ENCODE results near the gene TAP2. TPM values are rescaled to one million over a fixed set of nuclear protein-coding genes. Genes with fewer than 3 reads are reported as not detected.

Gene TAP2
- total RNA-seq, 1 donor from 2014 or later, result 22.4 TPM

- Histone ChIP-seq H3K27me3 (ENCODE audit: low read depth) (peaks cover 92% of the 10 kb centered on the region), H3K9me3 (replicated peaks) (peaks cover 8% of the 10 kb centered on the region), H3K4me1 (no peaks in the 10 kb centered on the region), H3K4me3 (no peak overlapping the region), H3K36me3 (no peaks in the 10 kb centered on the region), H3K27ac (replicated peaks) (no peak overlapping the region)
- no peak for TF ChIP-seq CTCF (IDR thresholded peaks at IDR 0.05; ENCODE audit: borderline replicate concordance)
- DNase-seq, result no peak
- intact Hi-C loops (cut with micrococcal nuclease), result loop anchor here (5.0 kb wide), 1 partner anchor 382 kb away; no protein-coding TSS in a partner anchor
Measured at GRCh38 chr6:32799168-32799567, 39.4 kb downstream of the TAP2 start.

GRCh38 chr6:32796848-32797776 is 41.4 kb downstream of the TAP2 start:
- peak; percentile 72 for DNase-seq
- peak; percentile 91 for TF ChIP-seq CTCF (IDR thresholded peaks at IDR 0.05; ENCODE audit: borderline replicate concordance)
- Histone ChIP-seq H3K9me3 (replicated peaks) (peaks cover 8% of the 10 kb centered on the region), H3K36me3 (no peaks in the 10 kb centered on the region), H3K27me3 (ENCODE audit: low read depth) (peaks cover 97% of the 10 kb centered on the region), H3K4me1 (no peaks in the 10 kb centered on the region), H3K4me3 (peak overlapping the region; percentile 36), H3K27ac (replicated peaks) (no peak overlapping the region)
- intact Hi-C loops (cut with micrococcal nuclease), result loop anchor here (5.0 kb wide), 1 partner anchor 380 kb away; no protein-coding TSS in a partner anchor

- Histone ChIP-seq H3K9me3 (replicated peaks) (peaks cover 8% of the 10 kb centered on the region), H3K4me3 (no peak overlapping the region), H3K27me3 (ENCODE audit: low read depth) (peaks cover 97% of the 10 kb centered on the region), H3K4me1 (no peaks in the 10 kb centered on the region), H3K36me3 (no peaks in the 10 kb centered on the region), H3K27ac (replicated peaks) (no peak overlapping the region)
- DNase-seq, result no peak
- intact Hi-C loops (cut with micrococcal nuclease), result no loop called here
- TF ChIP-seq CTCF (IDR thresholded peaks at IDR 0.05; ENCODE audit: borderline replicate concordance), result no peak
Measured at GRCh38 chr6:32794510-32794909, 44.0 kb downstream of the TAP2 start.

GRCh38 chr6:32792901-32793435 is 45.6 kb downstream of the TAP2 start:
- peaks cover 88% of the 10 kb centered on the region for H3K27me3 ChIP-seq (ENCODE audit: low read depth)

GRCh38 chr6:32790306-32790705 is 48.2 kb downstream of the TAP2 start:
- intact Hi-C loops (cut with micrococcal nuclease), result no loop called here
- H3K4me1 ChIP-seq, result no peaks in the 10 kb centered on the region
- H3K4me3 ChIP-seq, result no peak overlapping the region
- no peaks in the 10 kb centered on the region for H3K36me3 ChIP-seq
- TF ChIP-seq CTCF (IDR thresholded peaks at IDR 0.05; ENCODE audit: borderline replicate concordance), result no peak
- peaks cover 5% of the 10 kb centered on the region for H3K9me3 ChIP-seq (replicated peaks)
- no peak overlapping the region for H3K27ac ChIP-seq (replicated peaks)
- peaks cover 86% of the 10 kb centered on the region for H3K27me3 ChIP-seq (ENCODE audit: low read depth)
- no peak for DNase-seq

More at GRCh38 chr6:32792901-32793435, 45.6 kb downstream of the TAP2 start:
- no peak for TF ChIP-seq CTCF (IDR thresholded peaks at IDR 0.05; ENCODE audit: borderline replicate concordance)
- no peaks in the 10 kb centered on the region for H3K36me3 ChIP-seq
- H3K4me3 ChIP-seq, result no peak overlapping the region
- no peak for DNase-seq
- no peak overlapping the region for H3K27ac ChIP-seq (replicated peaks)
- intact Hi-C loops (cut with micrococcal nuclease), result no loop called here
- H3K9me3 ChIP-seq (replicated peaks), result no peaks in the 10 kb centered on the region
- no peaks in the 10 kb centered on the region for H3K4me1 ChIP-seq

Other genes with a start within 250 kb of the TAP2 start
- 26.4 TPM for gene HLA-DRB1, start 248.9 kb downstream of the TAP2 start, total RNA-seq
- gene HLA-DQA1, start 201.3 kb downstream of the TAP2 start, total RNA-seq, result 5.4 TPM
- 2.0 TPM for gene HLA-DQB1, start 172.1 kb downstream of the TAP2 start, total RNA-seq
- gene HLA-DQA2, start 97.3 kb downstream of the TAP2 start, total RNA-seq, result 1.8 TPM
- gene HLA-DQB2, start 75.2 kb downstream of the TAP2 start, total RNA-seq, result 1.9 TPM
- gene HLA-DOB, start 21.7 kb downstream of the TAP2 start, total RNA-seq, result not detected
- 13.2 TPM for gene PSMB8, start 5.3 kb upstream of the TAP2 start, total RNA-seq
- 15.5 TPM for gene TAP1, start 15.0 kb upstream of the TAP2 start, total RNA-seq
- gene PSMB9, start 15.5 kb upstream of the TAP2 start, total RNA-seq, result 13.4 TPM
- 9.1 TPM for gene HLA-DMB, start 102.3 kb upstream of the TAP2 start, total RNA-seq
- 15.8 TPM for gene HLA-DMA, start 114.4 kb upstream of the TAP2 start, total RNA-seq
- 63.4 TPM for gene BRD2, start 129.9 kb upstream of the TAP2 start, total RNA-seq
- gene HLA-DOA, start 170.9 kb upstream of the TAP2 start, total RNA-seq, result 1.8 TPM
- 28.8 TPM for gene HLA-DPA1, start 234.9 kb upstream of the TAP2 start, total RNA-seq
- 34.1 TPM for gene HLA-DPB1, start 237.3 kb upstream of the TAP2 start, total RNA-seq

Data from left ventricle myocardium inferior (tissue), 1 donor.